ENCODE data around the gene INSIG1.
A peak's percentile ranks its signal among the peaks of the same experiment; 100 is the strongest.

The INSIG1 gene

DNA sequence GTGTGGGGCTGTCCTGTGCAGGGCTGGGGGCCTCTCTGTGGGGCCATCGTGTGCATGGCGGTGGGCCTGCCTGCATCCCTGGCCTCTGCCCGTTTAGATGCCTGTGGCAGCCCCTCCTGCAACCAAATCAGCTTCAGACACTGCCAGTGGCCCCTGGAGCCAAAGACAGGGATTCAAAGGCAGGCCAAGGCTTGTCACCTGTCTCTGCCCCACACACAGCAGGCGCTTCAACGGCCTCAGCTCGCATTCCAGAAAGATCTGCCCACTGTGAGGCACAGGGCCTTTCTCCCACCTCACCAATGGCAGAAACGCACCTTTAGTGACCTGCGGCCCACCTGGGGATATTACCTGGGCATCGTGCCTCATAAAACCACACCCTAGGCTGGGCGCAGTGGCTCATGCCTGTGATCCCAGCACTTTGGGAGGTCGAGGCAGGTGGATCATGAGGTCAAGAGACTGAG is 46.0 kb downstream of the INSIG1 start:
- TF ChIP-seq CTCF (IDR thresholded peaks at IDR 0.05; ENCODE audit: low read depth, low read length, missing control alignments) = no peak

DNA sequence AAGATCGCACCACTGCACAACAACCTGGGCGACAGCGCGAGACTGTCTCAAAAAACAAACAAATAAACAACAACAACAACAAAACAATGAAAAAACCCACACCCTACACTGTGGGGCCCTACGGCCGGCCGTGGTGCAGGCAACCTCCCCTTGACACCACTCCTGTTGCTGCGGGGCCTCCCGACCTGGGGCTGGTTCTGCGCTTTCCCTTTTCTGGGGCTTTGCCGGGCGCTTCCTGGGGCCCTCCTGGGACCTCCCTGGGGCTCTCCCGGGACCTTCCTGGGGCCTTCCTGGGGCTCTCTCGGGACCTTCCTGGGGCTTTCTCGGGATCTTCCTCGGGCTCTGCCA is 46.6 kb downstream of the INSIG1 start:
- Histone ChIP-seq H3K27me3 (replicated peaks) (peaks cover under 1% of the 10 kb centered on the region), H3K4me3 (ENCODE audit: low read depth, low read length) (no peak overlapping the region), H3K27ac (no peak overlapping the region), H3K36me3 (replicated peaks) (no peaks in the 10 kb centered on the region)
- TF ChIP-seq CTCF (IDR thresholded peaks at IDR 0.05; ENCODE audit: low read depth, low read length, missing control alignments) = no peak
- no peak for DNase-seq
- in situ Hi-C loops (cut with HindIII; ENCODE audit: low pct_ligation_motif_present, low sequenced_read_pairs) = loop anchor here (25.0 kb wide), 1 partner anchor 407 kb away; no protein-coding TSS in a partner anchor

More for the DNA sequence above, 46.0 kb downstream of the INSIG1 start:
- DNase-seq = no peak
- H3K4me3 ChIP-seq (ENCODE audit: low read depth, low read length) = no peak overlapping the region
- in situ Hi-C loops (cut with HindIII; ENCODE audit: low pct_ligation_motif_present, low sequenced_read_pairs) = loop anchor here (25.0 kb wide), 1 partner anchor 406 kb away; no protein-coding TSS in a partner anchor
- no peak overlapping the region for H3K27ac ChIP-seq
- no peaks in the 10 kb centered on the region for H3K27me3 ChIP-seq (replicated peaks)
- no peaks in the 10 kb centered on the region for H3K36me3 ChIP-seq (replicated peaks)

DNA sequence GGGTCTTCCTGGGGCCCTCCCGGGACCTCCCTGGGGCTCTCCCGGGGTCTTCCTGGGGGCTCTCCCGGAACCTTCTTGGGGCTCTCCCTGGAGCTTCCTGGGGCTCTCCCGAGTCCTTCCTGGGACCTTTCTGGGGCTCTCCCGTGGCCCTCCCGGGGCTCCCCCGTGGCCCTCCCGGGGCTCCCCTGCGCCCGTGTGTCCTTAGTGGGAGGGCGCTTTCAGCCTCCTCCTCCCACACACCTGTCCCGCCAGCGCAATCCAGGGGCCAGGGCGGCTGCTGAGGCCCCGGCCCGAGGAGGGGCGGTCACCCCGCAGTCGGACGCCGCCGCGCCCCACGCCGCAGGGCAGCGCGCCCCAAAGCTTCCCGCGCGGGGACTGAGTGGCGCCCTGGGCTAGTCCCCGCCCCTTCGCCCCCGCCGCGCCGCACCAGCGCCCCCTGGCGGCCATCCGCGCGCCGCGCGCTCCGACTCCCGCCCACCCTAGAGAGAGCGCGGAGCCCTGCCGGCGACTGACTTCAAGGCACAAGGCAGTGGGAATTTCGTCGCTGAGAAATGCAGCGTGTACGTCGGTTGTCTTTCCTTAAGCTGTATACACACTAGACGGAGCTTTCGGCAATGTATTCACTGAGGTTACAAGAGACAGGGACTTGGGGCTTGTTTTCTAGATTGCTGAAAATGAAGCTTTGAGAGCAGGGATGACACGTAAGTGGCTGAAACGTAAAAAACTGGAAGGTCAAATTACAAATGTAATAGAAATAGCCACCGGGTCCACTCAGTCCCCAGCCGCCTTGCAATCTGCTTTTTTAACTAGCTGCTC is 47.1 kb downstream of the INSIG1 start:
- peak overlapping the region; percentile 30 for H3K4me3 ChIP-seq (ENCODE audit: low read depth, low read length)
- H3K36me3 ChIP-seq (replicated peaks) = no peaks in the 10 kb centered on the region
- peaks cover 6% of the 10 kb centered on the region for H3K27me3 ChIP-seq (replicated peaks)
- in situ Hi-C loops (cut with HindIII; ENCODE audit: low pct_ligation_motif_present, low sequenced_read_pairs) = loop anchor here (25.0 kb wide), 1 partner anchor 408 kb away; no protein-coding TSS in a partner anchor
- H3K27ac ChIP-seq = no peak overlapping the region
- DNase-seq = peak; percentile 64
- peak; percentile 66 for TF ChIP-seq CTCF (IDR thresholded peaks at IDR 0.05; ENCODE audit: low read depth, low read length, missing control alignments)

- peaks cover 7% of the 10 kb centered on the region for H3K27me3 ChIP-seq (replicated peaks)
- no peak for DNase-seq
- in situ Hi-C loops (cut with HindIII; ENCODE audit: low pct_ligation_motif_present, low sequenced_read_pairs) = loop anchor here (25.0 kb wide), 1 partner anchor 408 kb away; no protein-coding TSS in a partner anchor
- TF ChIP-seq CTCF (IDR thresholded peaks at IDR 0.05; ENCODE audit: low read depth, low read length, missing control alignments) = no peak
- no peaks in the 10 kb centered on the region for H3K36me3 ChIP-seq (replicated peaks)
- H3K27ac ChIP-seq = no peak overlapping the region
- H3K4me3 ChIP-seq (ENCODE audit: low read depth, low read length) = no peak overlapping the region
Observed at GRCh38 chr7:155345490-155345889, 47.8 kb downstream of the INSIG1 start.

- Histone ChIP-seq H3K27me3 (replicated peaks) (peaks cover 7% of the 10 kb centered on the region), H3K27ac (no peak overlapping the region), H3K4me3 (ENCODE audit: low read depth, low read length) (no peak overlapping the region), H3K36me3 (replicated peaks) (no peaks in the 10 kb centered on the region)
- DNase-seq = no peak
- in situ Hi-C loops (cut with HindIII; ENCODE audit: low pct_ligation_motif_present, low sequenced_read_pairs) = loop anchor here (25.0 kb wide), 1 partner anchor 409 kb away; no protein-coding TSS in a partner anchor
- TF ChIP-seq CTCF (IDR thresholded peaks at IDR 0.05; ENCODE audit: low read depth, low read length, missing control alignments) = no peak
Observed at GRCh38 chr7:155346285-155346684, 48.6 kb downstream of the INSIG1 start.
